Heart left ventricle (tissue), 13 donors: Measurements from ENCODE around the gene SAMD11.

ENCODE experiments used
- POLR2A ChIP-seq, 2 donors: fragments of 450-650 bp; IDR thresholded peaks; one replicate each; pipeline ENCODE4 v1.6.1; 2017; ENCODE audit warnings: antibody characterized with exemption in 2 of 2, mild to moderate bottlenecking in 2 of 2, moderate library complexity in 2 of 2
- TF ChIP-seq, protein P1 (sequence below), 12 donors: fragments of 200-600 bp; sonication (generic) in 4 of 12; IDR thresholded peaks; one replicate each; pipeline versions ENCODE4 v1.5.0 to v1.8.0; 2018 to 2022; ENCODE audit warnings: antibody characterized with exemption in 12 of 12, mild to moderate bottlenecking in 5 of 12
- donor health status: ischemic (EF 13 %, LVEDD 7.1; RV severe dilation, severe dysfunction).
- donor health status: DM: no; HTN: yes; CAD: no.
- donor health status: DM: no; HTN: no; CAD: no.
- donor health status: ischemic (EF 25% LVEDD 6.9; RV normal size, moderate dysfunction).
- donor health status: ischemic (EF 25% LVEDD 5.7; RV mildly dilated, moderate dysfunction).
- donor health status: ischemic (EF 35%, LVEDD 5.7; RV mildly dilated, moderate dysfunction).
- donor health status: nonischemic (EF 11% LVEDD 7.7; RV severe dilation, severe dysfunction).
- donor health status: DM: yes; HTN: yes; CAD: no.
- donor health status: PGD.
- donor health status: ischemic (EF 29% LVEDD 5.4; RV normal size, mild dysfunction).
- donor health status: nonischemic (EF 23%, LVEDD 6.1; RV moderate dilation, normal function).

DNA sequence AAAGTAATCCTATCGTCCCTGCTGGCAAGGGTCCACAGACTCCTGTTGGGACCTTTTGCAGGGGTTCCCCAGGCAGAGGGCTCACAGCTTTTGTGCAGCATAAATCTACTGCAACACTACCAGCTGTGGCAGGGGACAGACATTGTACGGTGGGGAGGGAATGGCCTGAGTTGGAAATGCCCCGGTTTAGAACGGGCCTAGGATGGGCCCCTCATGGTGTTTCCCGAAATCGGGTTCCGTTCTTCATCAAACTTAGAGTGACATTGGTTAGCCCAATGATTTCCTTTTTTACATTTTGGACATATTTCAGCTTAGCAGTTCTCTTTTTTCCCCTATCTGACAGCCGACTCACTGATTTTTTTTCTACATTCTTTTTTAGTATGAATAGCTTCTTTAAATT, 26.5 kb upstream of the SAMD11 start:
- TF ChIP-seq, protein P1, sequence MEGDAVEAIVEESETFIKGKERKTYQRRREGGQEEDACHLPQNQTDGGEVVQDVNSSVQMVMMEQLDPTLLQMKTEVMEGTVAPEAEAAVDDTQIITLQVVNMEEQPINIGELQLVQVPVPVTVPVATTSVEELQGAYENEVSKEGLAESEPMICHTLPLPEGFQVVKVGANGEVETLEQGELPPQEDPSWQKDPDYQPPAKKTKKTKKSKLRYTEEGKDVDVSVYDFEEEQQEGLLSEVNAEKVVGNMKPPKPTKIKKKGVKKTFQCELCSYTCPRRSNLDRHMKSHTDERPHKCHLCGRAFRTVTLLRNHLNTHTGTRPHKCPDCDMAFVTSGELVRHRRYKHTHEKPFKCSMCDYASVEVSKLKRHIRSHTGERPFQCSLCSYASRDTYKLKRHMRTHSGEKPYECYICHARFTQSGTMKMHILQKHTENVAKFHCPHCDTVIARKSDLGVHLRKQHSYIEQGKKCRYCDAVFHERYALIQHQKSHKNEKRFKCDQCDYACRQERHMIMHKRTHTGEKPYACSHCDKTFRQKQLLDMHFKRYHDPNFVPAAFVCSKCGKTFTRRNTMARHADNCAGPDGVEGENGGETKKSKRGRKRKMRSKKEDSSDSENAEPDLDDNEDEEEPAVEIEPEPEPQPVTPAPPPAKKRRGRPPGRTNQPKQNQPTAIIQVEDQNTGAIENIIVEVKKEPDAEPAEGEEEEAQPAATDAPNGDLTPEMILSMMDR (IDR thresholded peaks at IDR 0.05) = no peak
- no peak for TF ChIP-seq POLR2A (IDR thresholded peaks at IDR 0.05)
